Ishikawa (cell line): ENCODE results near the gene PRPF6.

ENCODE experiments used
- CEBPB ChIP-seq: IDR thresholded peaks from 2 replicates; pipeline ENCODE4 v1.6.1; 2012
- NFIC ChIP-seq: IDR thresholded peaks from 2 replicates; pipeline ENCODE4 v1.6.1; 2012
- REST ChIP-seq: IDR thresholded peaks from 2 replicates; pipeline ENCODE4 v1.6.1; 2012; ENCODE audit warnings: low read depth, mild to moderate bottlenecking
- TAF1 ChIP-seq: IDR thresholded peaks from 2 replicates; pipeline ENCODE4 v1.6.1; 2012; ENCODE audit warnings: low read depth, mild to moderate bottlenecking
- TCF12 ChIP-seq: IDR thresholded peaks from 2 replicates; pipeline ENCODE4 v1.6.1; 2012; ENCODE audit warnings: low read depth
- TEAD4 ChIP-seq: IDR thresholded peaks from 2 replicates; pipeline ENCODE4 v1.6.1; 2012
- YY1 ChIP-seq: IDR thresholded peaks from 2 replicates; pipeline ENCODE4 v1.6.1; 2012; ENCODE audit warnings: low read depth

GRCh38 chr20:63955281-63955826, 25.6 kb upstream of the PRPF6 start:
- TF ChIP-seq TCF12 (peak; percentile 38; the same call in 1 of the 2 replicates), YY1 (no peak), TEAD4 (no peak), TAF1 (no peak), CEBPB (no peak), REST (no peak), NFIC (no peak)
